ENCODE results near the gene SUPV3L1. TPM values are rescaled to one million over a fixed set of nuclear protein-coding genes. Genes with fewer than 3 reads are reported as not detected.

Gene SUPV3L1
- total and polyA plus RNA-seq, 10 of the 15 experiments (the other 5 are each of a cell fraction or from before 2014, with no cell fraction given) = 18.4 to 57.8 (median 44.2) TPM

- TF ChIP-seq E2F4 (IDR thresholded peaks at IDR 0.05; ENCODE audit: low read depth, low read length) (no peak), ATF7 (IDR thresholded peaks at IDR 0.05; ENCODE audit: low read depth) (no peak), TCF3 (IDR thresholded peaks at IDR 0.05; ENCODE audit: borderline replicate concordance, insufficient read depth, low read depth, low read length) (no peak), FOXK2 (IDR thresholded peaks at IDR 0.05) (no peak)
These were observed 34.7 kb downstream of the SUPV3L1 start (continued) for GRCh38 chr10:69214666-69215131.

DNA sequence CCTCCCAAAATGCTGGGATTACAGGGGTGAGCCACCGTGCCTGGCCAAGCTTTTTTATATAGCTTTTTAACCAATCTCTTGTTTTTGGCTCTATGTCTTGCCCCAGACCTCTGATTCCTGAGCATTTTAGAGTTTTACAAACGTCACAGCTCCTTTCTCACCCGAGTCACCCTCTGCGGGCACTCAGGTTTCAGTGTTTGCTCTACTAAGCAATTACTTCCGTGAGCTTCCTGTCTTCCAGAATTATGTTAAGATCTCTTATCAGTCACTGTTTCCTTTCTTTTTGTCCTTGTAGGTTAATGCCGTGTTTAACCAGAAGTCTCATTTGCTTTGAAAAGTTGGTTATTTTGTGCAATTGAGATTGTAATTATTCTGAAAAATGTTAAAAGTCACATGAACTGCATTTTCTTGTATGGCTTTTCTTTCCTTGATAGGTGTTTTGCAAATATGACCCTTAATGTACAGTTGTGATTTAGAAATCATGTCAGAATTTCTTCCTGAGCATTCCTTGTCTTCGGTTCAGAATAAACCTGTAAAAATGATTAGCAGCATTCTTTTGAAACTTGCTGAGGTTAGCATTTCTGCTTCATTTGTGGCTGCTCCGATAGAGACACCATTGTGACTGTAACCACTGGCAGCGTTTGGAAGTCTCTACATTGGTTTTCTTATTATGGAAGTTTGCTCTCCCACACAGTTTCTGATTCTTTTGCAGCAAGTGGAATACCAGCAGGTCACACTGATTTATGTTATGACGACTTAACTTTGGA lies 35.6 kb downstream of the SUPV3L1 start:
- H3K4me2 ChIP-seq (ENCODE audit: control insufficient read depth, insufficient read depth) = no peak overlapping the region
- SMC1A ChIA-PET (ENCODE audit: uncharacterized antibody, unreplicated experiment) = interaction anchor here (1.3 to 3.1 kb wide), 4 partner anchors 8 to 93 kb away, joined by 3 to 10 read pairs (median 5); no protein-coding TSS in a partner anchor
- H3K36me3 ChIP-seq (ENCODE audit: control insufficient read depth in 2 of 2, insufficient read depth in 2 of 2, low read length in 1 of 2) = no peaks in the 10 kb centered on the region
- H4K20me1 ChIP-seq (ENCODE audit: control insufficient read depth, insufficient read depth) = no peaks in the 10 kb centered on the region
- CTCF ChIA-PET = interaction anchor here (1.1 to 2.0 kb wide), 3 partner anchors 10 to 211 kb away, joined by 3 to 4 read pairs (median 4); no protein-coding TSS in a partner anchor
- DNase-seq (ENCODE audit: low read depth, low spot score) (no peak), ATAC-seq (no peak), FAIRE-seq (no peak)
- H3K79me2 ChIP-seq (ENCODE audit: control insufficient read depth, insufficient read depth, low read length) = no peaks in the 10 kb centered on the region
- POLR2A ChIA-PET = interaction anchor here (0.6 kb wide), 1 partner anchor 652 kb away, joined by 7 read pairs; no protein-coding TSS in a partner anchor
- no peaks in the 10 kb centered on the region; the same call in 2 of the 3 replicates for H3K9me3 ChIP-seq (replicated peaks; ENCODE audit: control insufficient read depth, insufficient read depth, low read length)
- H3K27ac ChIP-seq (ENCODE audit: control insufficient read depth, insufficient read depth) = no peak overlapping the region
- no peak overlapping the region for H3K4me3 ChIP-seq
- no peak overlapping the region for H3K9ac ChIP-seq (ENCODE audit: control insufficient read depth, insufficient read depth, low read length)
- no peak overlapping the region for H2AFZ ChIP-seq (ENCODE audit: control insufficient read depth, low read depth, low read length)
- no peaks in the 10 kb centered on the region for H3K4me1 ChIP-seq (ENCODE audit: control insufficient read depth, insufficient read depth, low read length)
- no peaks in the 10 kb centered on the region for H3K27me3 ChIP-seq (replicated peaks in 1 of 2; ENCODE audit: control insufficient read depth in 2 of 2, insufficient read depth in 2 of 2, low read length in 1 of 2)
- BruUV-seq (replicated peaks) = no TSS peak
- in situ Hi-C loops (cut with MboI) (no loop called here), intact Hi-C loops (cut with micrococcal nuclease; ENCODE audit: unreplicated experiment) (no loop called here)
- WGBS (ENCODE audit: insufficient coverage, insufficient replicate concordance, low lambda C conversion rate, missing lambda C conversion rate) = 47% methylated on average over 10 of the region's 10 CpGs
- RAD21 ChIA-PET (ENCODE audit: unreplicated experiment) = interaction anchor here (2.4 kb wide), 1 partner anchor 11 kb away, joined by 11 read pairs; no protein-coding TSS in a partner anchor
- TF ChIP-seq, protein P1, sequence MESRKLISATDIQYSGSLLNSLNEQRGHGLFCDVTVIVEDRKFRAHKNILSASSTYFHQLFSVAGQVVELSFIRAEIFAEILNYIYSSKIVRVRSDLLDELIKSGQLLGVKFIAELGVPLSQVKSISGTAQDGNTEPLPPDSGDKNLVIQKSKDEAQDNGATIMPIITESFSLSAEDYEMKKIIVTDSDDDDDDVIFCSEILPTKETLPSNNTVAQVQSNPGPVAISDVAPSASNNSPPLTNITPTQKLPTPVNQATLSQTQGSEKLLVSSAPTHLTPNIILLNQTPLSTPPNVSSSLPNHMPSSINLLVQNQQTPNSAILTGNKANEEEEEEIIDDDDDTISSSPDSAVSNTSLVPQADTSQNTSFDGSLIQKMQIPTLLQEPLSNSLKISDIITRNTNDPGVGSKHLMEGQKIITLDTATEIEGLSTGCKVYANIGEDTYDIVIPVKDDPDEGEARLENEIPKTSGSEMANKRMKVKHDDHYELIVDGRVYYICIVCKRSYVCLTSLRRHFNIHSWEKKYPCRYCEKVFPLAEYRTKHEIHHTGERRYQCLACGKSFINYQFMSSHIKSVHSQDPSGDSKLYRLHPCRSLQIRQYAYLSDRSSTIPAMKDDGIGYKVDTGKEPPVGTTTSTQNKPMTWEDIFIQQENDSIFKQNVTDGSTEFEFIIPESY (IDR thresholded peaks at IDR 0.05) = no peak
- TF ChIP-seq CREB1 (IDR thresholded peaks at IDR 0.05; ENCODE audit: low read depth) (no peak), POLR2AphosphoS5 (IDR thresholded peaks at IDR 0.05; ENCODE audit: low read length) (no peak), SREBF2 (IDR thresholded peaks at IDR 0.05; ENCODE audit: low read length) (no peak), SUPT20H (IDR thresholded peaks at IDR 0.05; ENCODE audit: borderline replicate concordance, control insufficient read depth, low read depth, low read length) (no peak), PRDM15 (CRISPR knock-in tag; IDR thresholded peaks at IDR 0.05) (no peak), YBX1 (IDR thresholded peaks at IDR 0.05) (no peak), SIX5 (IDR thresholded peaks at IDR 0.05; ENCODE audit: low read depth, low read length, severe bottlenecking) (no peak), POLR2A (IDR thresholded peaks at IDR 0.05; ENCODE audit: low read depth, low read length) (no peak), BCL11A (IDR thresholded peaks at IDR 0.05; ENCODE audit: low read depth, low read length) (no peak)

Measured in GM12878 (cell line).